Testis (tissue), 3 donors: ENCODE data around the gene TRABD2A. TPM values are rescaled to one million over a fixed set of nuclear protein-coding genes. Genes with fewer than 3 reads are reported as not detected.

ENCODE experiments used
- DNase-seq: peaks from one replicate; pipeline ENCODE4 v3.0.0-alpha.2; 2019
- H3K27ac ChIP-seq, 2 donors: fragments of 200-600 bp; sonication (generic); one replicate each; pipeline ENCODE4 v1.5.1; 2019
- H3K27me3 ChIP-seq: fragments of 200-600 bp; sonication (generic); one replicate; pipeline ENCODE4 v1.5.1; 2019
- H3K36me3 ChIP-seq: fragments of 200-600 bp; sonication (generic); one replicate; pipeline ENCODE4 v1.5.1; 2017; ENCODE audit warnings: low read depth; ENCODE audit errors: missing control alignments
- H3K4me1 ChIP-seq: fragments of 200-600 bp; sonication (generic); one replicate; pipeline ENCODE4 v1.5.1; 2019
- H3K4me3 ChIP-seq, 2 donors: fragments of 200-600 bp; sonication (generic); one replicate each; pipeline ENCODE4 v1.5.1; 2017 to 2019
- H3K9me3 ChIP-seq: fragments of 200-600 bp; sonication (generic); one replicate; pipeline ENCODE4 v1.5.1; 2017
- CTCF ChIP-seq, 3 experiments: fragments of 450-650 bp in 2 of 3; fragments of 200-600 bp in 1 of 3; sonication (generic) in 1 of 3; IDR thresholded peaks; one replicate each; pipeline ENCODE4 v1.5.1; 2016 to 2019; ENCODE audit warnings: antibody characterized with exemption in 3 of 3, mild to moderate bottlenecking in 2 of 3, moderate library complexity in 1 of 3
- POLR2A ChIP-seq: fragments of 450-650 bp; IDR thresholded peaks from one replicate; pipeline ENCODE4 v1.6.1; 2017; ENCODE audit warnings: antibody characterized with exemption, mild to moderate bottlenecking, moderate library complexity
- WGBS, 2 donors: methylation state at CpG; one replicate each; pipeline ENCODE4 v1.1.5; 2018; 5-methylcytosine and 5-hydroxymethylcytosine counted together
- intact Hi-C: fragments of 100-400 bp; cut with DNase I; formaldehyde crosslinking; loops from one replicate; pipeline ENCODE4 v1.15.1; 2023; ENCODE audit warnings: low total_unique reads
- polyA plus RNA-seq: library from polyadenylated mRNA; stranded (reverse); fragments of 350-450 nt; fragmentation: Illumina TruSeq; extraction: RNeasy Lipid Tissue Mini Kit (QIAGEN cat#74804); gene quantifications from one replicate; pipeline ENCODE4 v1.2.3, GENCODE V29; 2014; ENCODE audit warnings: low read depth, low replicate concordance; ENCODE audit not compliant: insufficient read depth
- total RNA-seq, 2 donors: library from RNA; depleted of rRNA; stranded (reverse); fragments of >200 nt; gene quantifications; one replicate each; pipeline ENCODE4 v1.2.3, GENCODE V29; 2016

Gene TRABD2A
- total and polyA plus RNA-seq, 3 donors from 2014 or later: 19.1 to 82.5 (median 44.1) TPM

GRCh38 chr2:84799772-84800171 is 81.1 kb downstream of the TRABD2A start:
- Histone ChIP-seq H3K36me3 (no peaks in the 10 kb centered on the region), H3K4me1 (no peaks in the 10 kb centered on the region), H3K9me3 (no peaks in the 10 kb centered on the region), H3K27ac (no peak overlapping the region), H3K4me3 (no peak overlapping the region), H3K27me3 (no peaks in the 10 kb centered on the region)
- DNase-seq: no peak
- 70 to 94% methylated on average over 1 of the region's 1 CpG for WGBS, 2 donors
- TF ChIP-seq CTCF (IDR thresholded peaks at IDR 0.05) (no peak), POLR2A (no peak)
- intact Hi-C loops: no loop called here

- 67 to 69% methylated on average over 3 of the region's 3 CpGs for WGBS, 2 donors
- no peak for DNase-seq
- H3K9me3 ChIP-seq: no peaks in the 10 kb centered on the region
- no peaks in the 10 kb centered on the region for H3K36me3 ChIP-seq
- no peak overlapping the region for H3K4me3 ChIP-seq
- no peak for TF ChIP-seq POLR2A
- no peak for TF ChIP-seq CTCF (IDR thresholded peaks at IDR 0.05)
- intact Hi-C loops: no loop called here
- no peak overlapping the region for H3K27ac ChIP-seq
- H3K27me3 ChIP-seq: no peaks in the 10 kb centered on the region
- no peaks in the 10 kb centered on the region for H3K4me1 ChIP-seq
These were observed 83.6 kb downstream of the TRABD2A start for GRCh38 chr2:84797271-84797670.

- no peak overlapping the region for H3K27ac ChIP-seq
- no peaks in the 10 kb centered on the region for H3K9me3 ChIP-seq
- no peaks in the 10 kb centered on the region for H3K4me1 ChIP-seq
- no peak for DNase-seq
- no peak for TF ChIP-seq POLR2A
- no peak for TF ChIP-seq CTCF (IDR thresholded peaks at IDR 0.05)
- no peak overlapping the region for H3K4me3 ChIP-seq
- intact Hi-C loops: no loop called here
- H3K36me3 ChIP-seq: no peaks in the 10 kb centered on the region
- no peaks in the 10 kb centered on the region for H3K27me3 ChIP-seq
These were observed 84.1 kb downstream of the TRABD2A start for GRCh38 chr2:84796798-84797197.

- no peaks in the 10 kb centered on the region for H3K27me3 ChIP-seq
- intact Hi-C loops: no loop called here
- no peaks in the 10 kb centered on the region for H3K9me3 ChIP-seq
- no peak overlapping the region for H3K27ac ChIP-seq
- H3K4me3 ChIP-seq: no peak overlapping the region
- DNase-seq: no peak
- no peaks in the 10 kb centered on the region for H3K36me3 ChIP-seq
- TF ChIP-seq CTCF (IDR thresholded peaks at IDR 0.05) (no peak), POLR2A (no peak)
- no peaks in the 10 kb centered on the region for H3K4me1 ChIP-seq
- WGBS, 2 donors: 93 to 95% methylated on average over 4 of the region's 4 CpGs
These were observed 87.2 kb downstream of the TRABD2A start for GRCh38 chr2:84793641-84794040.

GRCh38 chr2:84792856-84793522 is 87.9 kb downstream of the TRABD2A start:
- Histone ChIP-seq H3K27ac (no peak overlapping the region), H3K9me3 (no peaks in the 10 kb centered on the region), H3K4me1 (no peaks in the 10 kb centered on the region), H3K36me3 (no peaks in the 10 kb centered on the region), H3K4me3 (no peak overlapping the region), H3K27me3 (no peaks in the 10 kb centered on the region)
- intact Hi-C loops: no loop called here
- TF ChIP-seq POLR2A (no peak), CTCF (IDR thresholded peaks at IDR 0.05) (no peak)
- DNase-seq: no peak
- 93 to 98% methylated on average over 3 to 6 of the region's 6 CpGs for WGBS, 2 donors
